ENCODE measurements around the gene RNF166. TPM values are rescaled to one million over a fixed set of nuclear protein-coding genes. Genes with fewer than 3 reads are reported as not detected.

Gene RNF166
- polyA plus RNA-seq, 6 donors from 2014 or later = 28.0 to 42.5 (median 33.0) TPM

DNA sequence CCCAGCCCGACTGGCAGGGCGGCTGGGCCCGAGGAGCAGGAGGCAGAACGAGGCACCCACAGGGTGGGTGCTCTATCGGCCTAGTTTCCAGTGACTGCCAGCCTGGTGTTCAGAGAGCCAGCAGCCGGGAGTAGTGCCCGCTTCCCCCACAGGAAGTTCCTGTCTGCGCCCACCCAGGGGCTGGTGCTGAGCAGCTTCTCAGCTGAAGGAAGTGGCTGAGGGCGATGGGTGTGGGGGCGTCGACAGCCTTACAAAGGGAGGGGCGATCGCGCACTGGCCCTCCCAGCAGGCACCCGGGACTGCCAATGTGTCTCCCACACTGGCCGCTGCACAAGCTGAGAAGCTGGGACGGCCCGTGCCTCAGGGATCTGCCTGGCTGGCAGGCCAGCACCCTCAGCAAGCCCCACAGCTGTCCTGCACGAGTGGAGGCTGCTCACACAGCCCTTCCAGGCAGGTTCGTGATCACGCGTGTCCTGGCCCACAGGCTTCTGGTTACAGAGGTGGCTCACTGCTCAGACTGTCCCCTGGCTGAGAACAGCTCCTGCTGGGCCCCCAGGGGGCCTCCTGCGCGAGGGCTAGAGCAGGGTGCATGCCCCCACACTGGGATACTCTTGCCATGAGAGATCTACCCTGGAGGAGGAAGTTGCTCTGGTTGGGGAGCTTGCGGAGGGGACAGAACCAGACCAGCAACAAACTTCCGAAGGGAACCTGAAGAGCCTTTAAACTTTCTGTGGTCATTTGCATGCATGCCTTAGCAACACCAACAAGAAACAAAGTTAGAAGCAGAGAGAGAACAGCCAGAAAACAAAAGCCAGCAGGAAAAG lies 2.5 kb downstream of the RNF166 start:
- Mint-ChIP-seq H3K4me3 (peak overlapping the region; percentile 77 to 98 (median 88)), H3K36me3 (no peaks in the 10 kb centered on the region), H3K27me3 (no peaks in the 10 kb centered on the region), H3K4me1 (peaks cover 49 to 73% (median 69%) of the 10 kb centered on the region in 3 donors), H3K27ac (peak overlapping the region; percentile 90 to 96 (median 92)), H3K9me3 (no peaks in the 10 kb centered on the region)
- ATAC-seq (ENCODE audit: low read depth in 2 of 2) (peak in 1 of 2 donors; percentile 8), DNase-seq (peak; percentile 62)

DNA sequence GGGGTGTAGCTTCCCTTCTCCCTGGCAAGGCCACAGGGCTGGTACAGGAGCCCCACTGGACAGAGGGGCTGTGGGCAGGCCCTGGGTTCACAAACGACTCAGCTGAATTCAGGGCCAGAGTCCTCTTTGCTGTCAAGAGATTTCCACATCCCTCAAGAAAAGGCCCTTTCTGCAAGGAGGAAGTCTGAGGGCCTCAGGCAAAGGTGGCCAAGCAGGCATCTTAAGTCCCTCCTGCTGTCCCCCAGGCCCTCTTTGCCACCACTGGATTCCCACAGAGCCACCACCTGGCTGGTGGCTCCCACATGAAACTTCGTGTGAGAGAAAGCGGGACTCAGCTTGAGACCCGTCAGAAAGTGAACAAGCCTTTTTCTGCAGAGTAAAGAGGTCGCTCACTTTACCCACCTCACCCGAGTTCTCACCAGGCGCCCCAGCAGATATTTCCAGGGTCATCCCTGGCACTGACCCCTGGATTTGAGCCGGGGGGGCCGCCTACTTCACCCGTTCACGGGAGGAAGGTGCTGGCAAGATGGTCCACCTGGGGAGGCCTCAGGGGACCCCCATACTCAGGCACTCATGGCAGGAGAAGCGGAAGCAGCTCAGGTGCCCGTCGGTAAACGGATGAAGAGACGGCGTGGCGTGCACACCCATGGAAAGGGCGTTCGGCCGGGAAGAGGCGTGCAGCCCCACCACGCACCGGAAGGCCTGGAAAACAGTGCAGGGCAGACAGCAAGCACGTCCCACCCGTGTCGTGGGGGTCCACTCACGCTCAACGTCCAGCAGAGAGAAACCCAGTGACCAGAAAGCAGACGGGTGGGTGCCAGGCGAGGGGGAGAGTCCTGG lies 3.6 kb downstream of the RNF166 start:
- Mint-ChIP-seq H3K27me3 (no peaks in the 10 kb centered on the region), H3K4me1 (peaks cover 49 to 74% (median 68%) of the 10 kb centered on the region in 3 donors), H3K36me3 (no peaks in the 10 kb centered on the region), H3K4me3 (peak overlapping the region; percentile 77 to 98 (median 88)), H3K27ac (peak overlapping the region; percentile 92 to 96 (median 94)), H3K9me3 (no peaks in the 10 kb centered on the region)
- ATAC-seq (ENCODE audit: low read depth in 2 of 2) = no peak
- no peak for DNase-seq

DNA sequence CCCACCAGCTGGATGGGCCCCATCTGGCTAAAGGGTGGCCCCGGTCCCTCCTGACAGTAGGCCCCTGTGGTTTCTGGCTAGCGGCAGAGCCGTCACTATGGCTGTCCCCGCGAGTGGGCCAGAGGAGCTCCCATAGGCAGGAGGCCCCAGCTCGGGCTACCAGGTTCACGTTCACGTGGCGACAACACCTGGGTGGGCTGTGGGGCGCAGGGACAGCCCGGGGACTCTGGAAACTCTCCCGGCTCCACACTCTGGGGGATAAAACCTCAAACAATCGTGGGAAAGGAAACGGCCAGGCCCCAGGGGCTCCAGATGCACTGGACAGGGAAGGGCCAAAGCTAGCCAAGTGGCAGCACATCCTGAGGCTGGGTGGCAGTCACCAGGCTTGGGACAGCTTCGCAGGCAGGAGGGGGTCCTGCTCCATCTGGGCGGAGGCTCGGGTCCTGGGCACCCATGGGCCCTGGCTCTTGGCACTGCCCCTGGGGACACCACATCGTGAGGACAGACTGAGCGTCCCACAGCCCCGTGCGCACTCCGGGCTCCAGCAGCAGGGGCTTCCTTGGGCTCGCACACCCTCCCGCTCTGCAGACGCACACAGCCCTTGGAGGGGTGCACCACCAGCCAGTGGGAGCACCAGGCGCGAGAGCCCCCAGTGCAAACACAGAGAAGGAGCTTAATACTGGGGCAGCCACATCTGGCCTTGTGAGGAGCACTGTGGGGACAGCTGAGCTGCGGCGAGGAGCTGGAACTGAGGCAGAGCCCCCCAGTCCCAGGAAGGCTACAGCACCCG lies 4.4 kb downstream of the RNF166 start:
- no peak for DNase-seq
- H3K27ac Mint-ChIP-seq = peak overlapping the region; percentile 57 to 96 (median 93)
- peaks cover 43 to 67% (median 60%) of the 10 kb centered on the region in 3 donors for H3K4me1 Mint-ChIP-seq

DNA sequence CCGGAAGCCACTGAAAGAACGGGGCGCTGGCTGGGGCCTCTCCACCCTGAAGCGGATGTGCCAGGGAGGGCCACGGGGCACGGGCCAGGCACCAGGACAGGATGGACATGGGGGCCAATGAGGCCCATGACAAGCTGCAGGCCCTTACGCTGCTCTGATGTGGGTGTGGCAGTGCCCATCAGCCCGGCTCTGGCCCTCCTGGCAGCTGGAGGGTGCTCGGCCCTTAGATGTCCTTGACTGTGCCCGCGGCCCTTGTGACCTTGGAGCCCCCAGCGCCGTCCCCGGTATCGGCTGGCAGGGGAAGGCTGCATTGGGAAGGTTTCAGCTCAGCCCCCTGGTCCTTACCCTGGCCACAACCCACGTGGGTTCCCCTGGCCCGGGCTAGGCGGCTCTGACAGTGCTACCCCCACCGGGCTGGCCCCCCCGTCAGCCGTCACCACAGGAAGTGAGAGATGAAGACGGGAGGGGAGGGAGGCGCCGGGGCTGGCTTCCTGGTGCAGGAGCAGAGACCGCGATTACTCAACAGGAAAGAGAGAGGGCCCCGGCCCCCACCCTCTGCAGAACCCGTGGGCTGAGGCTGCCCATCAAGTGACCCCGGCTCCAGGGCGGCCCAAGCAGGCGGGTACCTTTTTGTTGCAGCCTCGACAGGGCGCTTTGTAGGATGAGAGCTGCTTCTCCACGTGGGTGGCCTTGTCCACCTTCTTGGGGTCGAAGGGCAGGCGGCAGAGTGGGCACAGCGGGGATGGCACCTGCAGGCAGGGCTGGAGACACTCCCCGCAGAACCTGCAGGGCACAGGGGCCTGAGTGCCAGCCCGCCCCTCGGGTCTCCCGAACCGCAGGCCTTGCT lies 5.3 kb downstream of the RNF166 start:
- no peaks in the 10 kb centered on the region for H3K27me3 Mint-ChIP-seq
- no peaks in the 10 kb centered on the region for H3K9me3 Mint-ChIP-seq
- peak overlapping the region; percentile 77 to 98 (median 88) for H3K4me3 Mint-ChIP-seq
- DNase-seq (peak; percentile 92), ATAC-seq (ENCODE audit: low read depth in 2 of 2) (peak; percentile 81 to 87)
- no peaks in the 10 kb centered on the region for H3K36me3 Mint-ChIP-seq
- peaks cover 43 to 66% (median 58%) of the 10 kb centered on the region in 3 donors for H3K4me1 Mint-ChIP-seq
- H3K27ac Mint-ChIP-seq = peak overlapping the region; percentile 79 to 96 (median 88)

More for the DNA sequence above, 4.4 kb downstream of the RNF166 start:
- H3K9me3 Mint-ChIP-seq = no peaks in the 10 kb centered on the region
- peak overlapping the region; percentile 77 to 98 (median 92) for H3K4me3 Mint-ChIP-seq
- H3K27me3 Mint-ChIP-seq = no peaks in the 10 kb centered on the region
- H3K36me3 Mint-ChIP-seq = no peaks in the 10 kb centered on the region
- no peak for ATAC-seq (ENCODE audit: low read depth in 2 of 2)

DNA sequence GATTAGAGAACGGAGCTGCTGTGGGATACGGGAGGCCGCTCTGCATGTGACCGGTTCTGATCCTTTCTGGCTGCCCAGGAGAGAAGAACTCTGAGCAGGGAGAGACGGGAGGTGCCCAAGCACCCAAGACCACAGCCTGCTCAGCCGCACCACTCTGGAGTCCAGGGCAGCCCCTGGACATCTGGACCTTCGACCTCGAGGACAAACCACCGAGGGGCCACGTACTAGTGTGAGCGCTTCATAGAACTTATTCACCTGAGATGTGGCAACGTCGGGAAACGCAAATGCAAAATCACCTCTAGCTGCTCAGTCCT lies 5.9 kb downstream of the RNF166 start:
- H3K27me3 Mint-ChIP-seq = no peaks in the 10 kb centered on the region
- ATAC-seq (ENCODE audit: low read depth in 2 of 2) = no peak
- H3K4me1 Mint-ChIP-seq = peaks cover 39 to 63% (median 56%) of the 10 kb centered on the region in 3 donors
- H3K27ac Mint-ChIP-seq = peak overlapping the region in 4 of 6 donors; percentile 38 to 96 (median 94)
- H3K9me3 Mint-ChIP-seq = no peaks in the 10 kb centered on the region
- no peak for DNase-seq
- no peaks in the 10 kb centered on the region for H3K36me3 Mint-ChIP-seq
- peak overlapping the region; percentile 60 to 98 (median 84) for H3K4me3 Mint-ChIP-seq

DNA sequence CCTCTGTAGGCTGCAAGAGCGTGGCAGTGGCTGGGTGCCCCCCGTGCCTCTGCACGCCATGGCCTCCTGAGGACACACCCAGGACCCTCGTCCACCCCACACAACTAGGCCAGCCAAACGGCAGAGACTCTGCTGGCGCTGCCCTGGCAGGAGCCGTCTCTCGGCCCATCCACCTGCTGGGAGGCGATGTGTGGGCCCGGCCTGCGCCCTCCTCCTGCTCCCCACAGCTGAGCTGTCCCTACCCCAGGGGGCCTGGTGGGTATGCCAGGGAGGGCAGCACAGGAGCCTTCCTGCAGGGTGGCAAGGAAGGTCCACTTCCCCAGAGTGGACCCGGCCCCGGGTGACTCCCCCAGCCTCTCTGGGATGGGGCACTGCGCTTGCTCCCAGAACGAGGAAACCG lies 7.0 kb downstream of the RNF166 start:
- Mint-ChIP-seq H3K9me3 (no peaks in the 10 kb centered on the region), H3K27me3 (no peaks in the 10 kb centered on the region), H3K27ac (peak overlapping the region in 2 of 6 donors; percentile 92 to 96), H3K36me3 (no peaks in the 10 kb centered on the region), H3K4me3 (peak overlapping the region in 2 of 8 donors; percentile 41 to 85), H3K4me1 (peaks cover 37 to 52% (median 45%) of the 10 kb centered on the region in 3 donors)
- ATAC-seq (ENCODE audit: low read depth in 2 of 2) (no peak), DNase-seq (no peak)

DNA sequence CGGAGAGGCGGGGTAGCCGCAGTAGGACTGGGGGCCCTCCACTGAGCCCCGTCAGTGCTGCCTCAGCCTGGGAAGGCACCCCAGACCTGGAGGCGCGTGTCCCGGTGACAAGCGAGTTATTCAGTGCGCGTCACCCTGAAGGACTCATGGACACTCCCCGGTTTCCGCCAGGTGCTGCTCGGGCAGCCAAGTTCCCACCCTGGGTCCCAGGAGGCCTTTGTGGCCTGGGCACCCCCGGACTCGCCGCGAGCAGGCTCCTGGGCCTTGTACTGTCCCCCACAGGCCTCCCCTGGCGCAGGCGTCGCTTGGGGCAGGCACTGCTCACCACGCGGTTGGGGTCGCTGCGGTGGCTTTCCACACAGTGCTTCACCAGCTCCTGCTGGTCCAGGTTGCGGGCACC lies 7.6 kb downstream of the RNF166 start:
- Mint-ChIP-seq H3K36me3 (no peaks in the 10 kb centered on the region), H3K4me1 (peaks cover 32 to 47% (median 40%) of the 10 kb centered on the region in 3 donors), H3K9me3 (no peaks in the 10 kb centered on the region), H3K27ac (no peak overlapping the region), H3K4me3 (peak overlapping the region in 1 of 8 donors; percentile 51), H3K27me3 (no peaks in the 10 kb centered on the region)
- ATAC-seq (ENCODE audit: low read depth in 2 of 2) (no peak), DNase-seq (no peak)

DNA sequence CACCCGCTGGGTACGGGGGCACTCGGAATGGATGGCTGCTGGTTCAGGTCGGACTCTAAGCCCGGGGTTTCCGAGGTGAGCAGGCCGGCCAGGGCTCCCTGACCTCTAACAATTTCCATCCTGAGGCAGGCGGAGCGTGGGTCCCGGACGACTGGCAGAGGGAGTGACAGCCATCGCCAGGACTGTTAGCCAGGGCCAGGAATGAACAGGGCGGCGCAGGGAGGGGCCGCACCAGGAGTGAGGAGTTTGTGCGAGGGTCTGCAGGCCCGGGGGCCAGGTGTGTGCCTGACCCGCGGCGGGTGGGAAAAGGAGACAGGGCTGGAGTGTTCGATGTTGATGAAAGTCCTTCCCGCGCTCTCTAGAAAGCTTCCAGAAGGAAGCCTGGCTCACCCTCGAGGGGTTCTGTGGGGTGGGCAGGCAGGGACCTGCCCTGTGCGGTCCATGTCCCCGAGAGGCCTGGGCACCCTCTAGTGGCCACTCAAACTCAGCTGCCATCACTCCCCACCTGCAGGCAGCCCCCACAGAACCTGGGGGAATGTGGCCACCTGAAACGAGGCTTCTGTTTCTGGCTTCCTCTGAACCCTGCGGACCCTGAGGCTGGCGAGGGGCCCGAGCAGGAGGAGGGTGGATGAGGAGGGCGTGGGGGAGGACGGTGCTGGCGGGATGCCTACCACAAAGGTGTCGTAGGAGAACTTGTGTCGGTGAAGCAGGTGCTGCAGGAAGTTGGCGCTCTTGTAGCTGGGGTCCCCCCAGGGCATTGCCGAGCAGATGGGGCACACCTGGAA lies 8.2 kb downstream of the RNF166 start:
- Mint-ChIP-seq H3K27ac (peak overlapping the region in 1 of 6 donors; percentile 74), H3K4me3 (peak overlapping the region in 2 of 8 donors; percentile 32 to 51), H3K36me3 (no peaks in the 10 kb centered on the region), H3K9me3 (no peaks in the 10 kb centered on the region), H3K27me3 (no peaks in the 10 kb centered on the region), H3K4me1 (peaks cover 27 to 42% (median 36%) of the 10 kb centered on the region in 3 donors)
- no peak for DNase-seq
- ATAC-seq (ENCODE audit: low read depth in 2 of 2) = no peak

DNA sequence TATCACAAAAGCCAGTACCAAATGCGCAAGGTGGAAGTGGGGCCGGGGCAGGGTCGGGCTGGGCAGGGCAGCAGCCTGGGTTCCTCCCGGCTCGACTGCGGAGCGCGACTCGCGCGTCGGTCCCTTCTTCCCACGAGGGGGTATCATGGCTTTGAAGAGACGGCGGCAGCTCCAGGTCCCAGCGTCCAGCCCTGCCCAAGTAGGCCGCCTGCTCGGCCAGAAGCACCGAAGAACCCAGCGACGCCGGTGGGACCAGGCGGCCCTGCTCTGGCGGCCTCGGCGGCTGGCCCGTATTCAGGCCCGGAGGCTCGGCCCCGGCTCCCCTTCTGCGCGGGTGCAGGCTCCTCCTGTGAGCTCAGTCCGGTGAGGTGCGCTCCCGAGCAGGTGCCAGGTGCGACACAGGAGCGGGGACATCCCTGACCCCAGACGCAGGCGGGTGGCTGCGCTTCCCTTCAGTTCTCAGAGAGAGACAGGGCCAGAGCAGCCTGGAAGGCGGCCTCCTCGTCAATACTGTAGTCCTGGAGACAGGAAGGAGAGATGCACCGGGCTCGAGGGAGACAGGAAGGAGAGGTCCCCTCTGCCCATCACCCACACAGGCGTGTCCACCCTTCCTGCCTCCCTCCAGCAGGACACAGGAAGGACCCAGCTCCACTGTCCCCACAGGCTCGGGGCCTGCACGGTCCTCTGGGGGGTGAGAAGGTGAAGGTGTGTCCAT lies 8.9 kb downstream of the RNF166 start:
- H3K27me3 Mint-ChIP-seq = no peaks in the 10 kb centered on the region
- H3K4me3 Mint-ChIP-seq = peak overlapping the region in 1 of 8 donors; percentile 32
- H3K27ac Mint-ChIP-seq = peak overlapping the region in 1 of 6 donors; percentile 33
- H3K4me1 Mint-ChIP-seq = peaks cover 20 to 42% (median 36%) of the 10 kb centered on the region in 3 donors
- no peak for ATAC-seq (ENCODE audit: low read depth in 2 of 2)
- H3K36me3 Mint-ChIP-seq = no peaks in the 10 kb centered on the region
- no peaks in the 10 kb centered on the region for H3K9me3 Mint-ChIP-seq
- no peak for DNase-seq

DNA sequence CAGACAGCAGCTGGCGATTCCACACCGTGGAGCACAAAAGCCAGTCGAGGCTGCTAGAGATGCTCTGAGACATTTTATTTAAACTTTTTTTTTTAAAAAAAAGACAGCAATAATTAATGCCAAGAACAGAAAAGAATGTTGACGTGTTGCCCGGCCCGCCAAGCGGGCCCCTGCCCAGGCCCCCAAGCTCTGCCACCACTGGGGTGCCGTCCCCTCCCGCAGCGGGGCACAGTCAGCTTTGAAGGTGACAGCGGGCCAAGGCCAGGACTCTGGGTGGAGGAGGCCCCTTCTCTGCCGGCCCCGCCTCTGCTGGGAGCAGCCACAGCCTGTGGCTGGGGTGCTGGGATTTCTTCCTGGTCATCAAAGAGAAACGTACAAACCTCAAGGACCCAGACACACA lies 9.8 kb downstream of the RNF166 start:
- Mint-ChIP-seq H3K27me3 (no peaks in the 10 kb centered on the region), H3K9me3 (no peaks in the 10 kb centered on the region), H3K27ac (no peak overlapping the region), H3K36me3 (no peaks in the 10 kb centered on the region), H3K4me1 (peaks cover 21 to 42% (median 37%) of the 10 kb centered on the region in 3 donors), H3K4me3 (peak overlapping the region in 1 of 8 donors; percentile 50)
- no peak for DNase-seq
- no peak for ATAC-seq (ENCODE audit: low read depth in 2 of 2)

DNA sequence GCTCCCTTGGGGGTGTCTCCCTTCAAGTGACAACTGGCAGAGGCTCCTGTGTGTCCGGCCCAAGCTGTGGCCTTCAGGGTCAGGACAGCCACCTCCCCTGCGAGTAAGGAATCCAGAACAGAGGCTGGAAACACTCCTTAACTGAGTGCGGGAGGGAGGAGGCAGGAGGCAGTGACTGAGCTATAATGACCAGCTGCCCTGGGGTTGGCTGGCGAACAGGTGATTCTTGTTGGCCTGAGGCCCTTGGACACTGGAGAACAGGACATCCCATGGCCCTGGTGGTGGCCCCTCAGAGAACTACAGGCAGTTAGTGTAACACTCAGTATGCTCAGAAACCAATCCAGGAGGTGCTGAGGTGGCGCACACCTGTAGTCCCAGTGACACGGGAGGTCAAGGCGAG lies 10.5 kb downstream of the RNF166 start:
- no peaks in the 10 kb centered on the region for H3K27me3 Mint-ChIP-seq
- peaks cover 19 to 42% (median 40%) of the 10 kb centered on the region in 3 donors for H3K4me1 Mint-ChIP-seq
- H3K4me3 Mint-ChIP-seq = no peak overlapping the region
- no peak overlapping the region for H3K27ac Mint-ChIP-seq
- ATAC-seq (ENCODE audit: low read depth in 2 of 2) = no peak
- H3K9me3 Mint-ChIP-seq = no peaks in the 10 kb centered on the region
- H3K36me3 Mint-ChIP-seq = no peaks in the 10 kb centered on the region
- no peak for DNase-seq

All from naive B cell (primary cell).